Stimulated activated CD8-positive, alpha-beta memory T cell treated with anti-CD3 and anti-CD28 coated beads, Interleukin-4, amount 100 ng/mL, for 24 hours (primary cell): ENCODE results near the gene HSD3B1.

Source experiments
- DNase-seq: peaks from one replicate; pipeline ENCODE4 v3.0.0-alpha.2; 2020; ENCODE audit warnings: low read depth

The HSD3B1 gene

GRCh38 chr1:119506941-119507340 is at the start of gene HSD3B1:
Gene HSD3B1 (plus strand): TSS chr1:119507210. CDS start chr1:119507477, 267 bp downstream.
- DNase-seq: no peak

- DNase-seq: no peak
These were observed 44.0 kb upstream of the HSD3B1 start for GRCh38 chr1:119462964-119463363.

GRCh38 chr1:119463569-119463968 is 43.4 kb upstream of the HSD3B1 start:
- no peak for DNase-seq

- DNase-seq: no peak
These were observed 40.6 kb upstream of the HSD3B1 start for GRCh38 chr1:119466445-119466844.

GRCh38 chr1:119467219-119467618 is 39.8 kb upstream of the HSD3B1 start:
- no peak for DNase-seq

GRCh38 chr1:119467857-119468668 is 38.9 kb upstream of the HSD3B1 start:
- no peak for DNase-seq

- DNase-seq: no peak
These were observed 37.3 kb upstream of the HSD3B1 start for GRCh38 chr1:119469741-119470140.

GRCh38 chr1:119470377-119470776 is 36.6 kb upstream of the HSD3B1 start:
- DNase-seq: no peak

- no peak for DNase-seq
These were observed 36.1 kb upstream of the HSD3B1 start for GRCh38 chr1:119470958-119471357.

GRCh38 chr1:119471566-119471965 is 35.4 kb upstream of the HSD3B1 start:
- DNase-seq: no peak

GRCh38 chr1:119472080-119472818 is 34.8 kb upstream of the HSD3B1 start:
- DNase-seq: no peak

- no peak for DNase-seq
These were observed 34.2 kb upstream of the HSD3B1 start for GRCh38 chr1:119472819-119473175.

GRCh38 chr1:119475866-119476439 is 31.1 kb upstream of the HSD3B1 start:
- DNase-seq: no peak

- no peak for DNase-seq
These were observed 29.3 kb upstream of the HSD3B1 start for GRCh38 chr1:119477710-119478109.

- no peak for DNase-seq
These were observed 26.8 kb upstream of the HSD3B1 start for GRCh38 chr1:119480175-119480574.

- no peak for DNase-seq
These were observed 25.1 kb upstream of the HSD3B1 start for GRCh38 chr1:119481951-119482350.

- DNase-seq: no peak
These were observed 24.2 kb upstream of the HSD3B1 start for GRCh38 chr1:119482517-119483425.

GRCh38 chr1:119483441-119484200 is 23.4 kb upstream of the HSD3B1 start:
- DNase-seq: no peak

- DNase-seq: no peak
These were observed 21.8 kb upstream of the HSD3B1 start for GRCh38 chr1:119485201-119485600.

- no peak for DNase-seq
These were observed 18.8 kb upstream of the HSD3B1 start for GRCh38 chr1:119488216-119488615.

GRCh38 chr1:119489201-119489600 is 17.8 kb upstream of the HSD3B1 start:
- no peak for DNase-seq
